GM12878 (cell line): ENCODE data around the gene KCND2. TPM values are rescaled to one million over a fixed set of nuclear protein-coding genes. Genes with fewer than 3 reads are reported as not detected.

Experiments
- ATAC-seq: fragments of 200-7000 bp; cut with Tn5 transposase; 3 replicates; pipeline ENCODE4 v1.9.1; 2020; ENCODE audit warnings: mild to moderate bottlenecking, moderate library complexity
- BruUV-seq: library from RNA; stranded (reverse); fragments of 400-500 nt; replicated peaks from 2 replicates; lab custom pipeline; 2021; lab: Mats Ljungman, UMichigan
- CTCF ChIA-PET: fragments of 300-600 bp; sonication (Branson Sonifier 250); formaldehyde crosslinking; extraction: SDS; loops from one replicate; lab custom pipeline; 2021; ENCODE audit warnings: inconsistent platforms; lab: Yijun Ruan, JAX
- POLR2A ChIA-PET: fragments of 350-600 bp; formaldehyde crosslinking; extraction: SDS; loops from one replicate; lab custom pipeline; 2021; ENCODE audit warnings: inconsistent platforms; lab: Charles Lee
- RAD21 ChIA-PET: fragments of 300-600 bp; sonication (Branson Sonifier 250); formaldehyde crosslinking; loops from one replicate; lab custom pipeline; 2023; ENCODE audit warnings: antibody characterized with exemption; ENCODE audit not compliant: unreplicated experiment; lab: Charles Lee
- SMC1A ChIA-PET: fragments of 300-600 bp; sonication (Branson Sonifier 250); formaldehyde crosslinking; loops from one replicate; lab custom pipeline; 2023; ENCODE audit not compliant: unreplicated experiment, uncharacterized antibody; lab: Charles Lee
- DNase-seq: peaks from one replicate; pipeline ENCODE4 v3.0.0-alpha.2; 2011; ENCODE audit warnings: low read depth, low spot score
- FAIRE-seq: peaks from 3 replicates; lab custom pipeline; 2011; peaks lifted over from hg19 to GRCh38; lab: Jason Lieb, UNC
- H2AFZ ChIP-seq: 2 replicates; pipeline ENCODE4 v1.6.0; 2011; ENCODE audit warnings: low read depth, low read length, control low read depth; ENCODE audit not compliant: control insufficient read depth
- H3K27ac ChIP-seq: 2 replicates; pipeline ENCODE4 v1.5.1; 2011; ENCODE audit warnings: control low read depth; ENCODE audit not compliant: control insufficient read depth, insufficient read depth
- H3K27me3 ChIP-seq, 2 experiments: replicated peaks in 1 of 2; 2 replicates each; pipeline versions ENCODE4 v1.6.0 to v1.6.1; 2011; ENCODE audit warnings: low read length in 1 of 2; ENCODE audit not compliant: control insufficient read depth in 2 of 2, insufficient read depth in 2 of 2
- H3K36me3 ChIP-seq, 2 experiments: 2 replicates each; pipeline ENCODE4 v1.5.1; 2011; ENCODE audit warnings: low read length in 1 of 2; ENCODE audit not compliant: control insufficient read depth in 2 of 2, insufficient read depth in 2 of 2
- H3K4me1 ChIP-seq: 2 replicates; pipeline ENCODE4 v1.6.1; 2011; ENCODE audit warnings: mild to moderate bottlenecking, low read length, moderate library complexity, mixed read lengths; ENCODE audit not compliant: control insufficient read depth, insufficient read depth
- H3K4me2 ChIP-seq: 2 replicates; pipeline ENCODE4 v1.6.0; 2011; ENCODE audit warnings: control low read depth; ENCODE audit not compliant: control insufficient read depth, insufficient read depth
- H3K4me3 ChIP-seq: fragments of 200-600 bp; sonication (generic); 2 replicates; pipeline ENCODE4 v1.5.1; 2016
- H3K79me2 ChIP-seq: 2 replicates; pipeline ENCODE4 v1.6.0; 2011; ENCODE audit warnings: low read length; ENCODE audit not compliant: control insufficient read depth, insufficient read depth
- H3K9ac ChIP-seq: 2 replicates; pipeline ENCODE4 v1.8.0; 2011; ENCODE audit warnings: low read length, control low read depth, mixed read lengths; ENCODE audit not compliant: control insufficient read depth, insufficient read depth
- H3K9me3 ChIP-seq: replicated peaks from 3 replicates; pipeline ENCODE4 v1.5.1; 2011; ENCODE audit warnings: mild to moderate bottlenecking, low read length; ENCODE audit not compliant: control insufficient read depth, insufficient read depth
- H4K20me1 ChIP-seq: 2 replicates; pipeline ENCODE4 v1.6.0; 2011; ENCODE audit not compliant: control insufficient read depth, insufficient read depth
- CEBPB ChIP-seq, 2 experiments: fragments of 150-350 bp in 1 of 2; IDR thresholded peaks; 2 replicates each; pipeline ENCODE4 v1.6.1; 2012 to 2014; ENCODE audit warnings: low read depth in 2 of 2, low read length in 2 of 2, borderline replicate concordance in 1 of 2, inconsistent platforms in 1 of 2
- ESRRA ChIP-seq: IDR thresholded peaks from 2 replicates; pipeline ENCODE4 v1.6.1; 2012; ENCODE audit warnings: mild to moderate bottlenecking, low read length, improper control_type of control experiment
- FOS ChIP-seq: IDR thresholded peaks from 3 replicates; pipeline ENCODE4 v1.6.1; 2011; ENCODE audit warnings: borderline replicate concordance; ENCODE audit not compliant: insufficient read length; ENCODE audit errors: extremely low read depth
- GABPA ChIP-seq: IDR thresholded peaks from 2 replicates; pipeline ENCODE4 v1.6.1; 2014; ENCODE audit warnings: antibody characterized with exemption, low read depth, mild to moderate bottlenecking, inconsistent platforms
- NFXL1 ChIP-seq: fragments of 450-650 bp; IDR thresholded peaks from 2 replicates; pipeline ENCODE4 v1.6.1; 2017; ENCODE audit warnings: antibody characterized with exemption, mild to moderate bottlenecking, borderline replicate concordance
- REST ChIP-seq: IDR thresholded peaks from 2 replicates; pipeline ENCODE4 v1.6.1; 2012; ENCODE audit warnings: mild to moderate bottlenecking, low read depth, low read length
- RFX5 ChIP-seq: IDR thresholded peaks from 2 replicates; pipeline ENCODE4 v1.6.1; 2011; ENCODE audit warnings: low read depth, low read length, improper control_type of control experiment
- USF2 ChIP-seq: IDR thresholded peaks from 2 replicates; pipeline ENCODE4 v1.6.1; 2011; ENCODE audit warnings: low read depth, low read length, improper control_type of control experiment, borderline replicate concordance
- ZNF217 ChIP-seq: fragments of 450-650 bp; IDR thresholded peaks from 2 replicates; pipeline ENCODE4 v1.6.1; 2017; ENCODE audit warnings: antibody characterized with exemption, mild to moderate bottlenecking
- WGBS: methylation state at CpG from one replicate; pipeline ENCODE4 v1.1.6; 2016; ENCODE audit warnings: low lambda C conversion rate; ENCODE audit not compliant: insufficient replicate concordance, insufficient coverage; ENCODE audit errors: missing lambda C conversion rate; 5-methylcytosine and 5-hydroxymethylcytosine counted together
- in situ Hi-C: fragments of 300-500 bp; cut with MboI; formaldehyde crosslinking; loops from 9 replicates; pipeline ENCODE4 v1.14.3; 2018; ENCODE audit warnings: mixed read lengths
- intact Hi-C: fragments of 100-400 bp; cut with micrococcal nuclease; formaldehyde crosslinking; loops from one replicate; pipeline ENCODE4 v1.14.2; 2022; ENCODE audit not compliant: unreplicated experiment
- polyA plus RNA-seq, 11 experiments: library from polyadenylated mRNA; depleted of rRNA in 4 of 11; unstranded in 6 of 11; stranded (reverse) in 5 of 11; fragments of >200 nt; fragmentation: Nextera tagmentation in 4 of 11; fragmentation: Illumina TruSeq in 1 of 11; extraction: Ambion mirVana in 4 of 11; extraction: Trizol in 1 of 11; gene quantifications; 1 replicate in 1 of 11; 2 replicates in 10 of 11; pipeline versions ENCODE4 v1.2.1 to v1.2.3, GENCODE V29; 2011 to 2016; ENCODE audit warnings: inconsistent platforms in 2 of 11, missing spikeins in 2 of 11, low read depth in 1 of 11
- total RNA-seq, 4 experiments: library from RNA; depleted of rRNA in 3 of 4; stranded (reverse); fragments of >200 nt in 3 of 4; fragmentation: Illumina TruSeq in 1 of 4; extraction: Trizol in 1 of 4; gene quantifications; 2 replicates each; pipeline versions ENCODE4 v1.2.1 to v1.2.3, GENCODE V29; 2013 to 2021

The KCND2 gene
- total and polyA plus RNA-seq, 10 of the 15 experiments (the other 5 are each of a cell fraction or from before 2014, with no cell fraction given): 3.6 to 22.3 (median 6.3) TPM

DNA sequence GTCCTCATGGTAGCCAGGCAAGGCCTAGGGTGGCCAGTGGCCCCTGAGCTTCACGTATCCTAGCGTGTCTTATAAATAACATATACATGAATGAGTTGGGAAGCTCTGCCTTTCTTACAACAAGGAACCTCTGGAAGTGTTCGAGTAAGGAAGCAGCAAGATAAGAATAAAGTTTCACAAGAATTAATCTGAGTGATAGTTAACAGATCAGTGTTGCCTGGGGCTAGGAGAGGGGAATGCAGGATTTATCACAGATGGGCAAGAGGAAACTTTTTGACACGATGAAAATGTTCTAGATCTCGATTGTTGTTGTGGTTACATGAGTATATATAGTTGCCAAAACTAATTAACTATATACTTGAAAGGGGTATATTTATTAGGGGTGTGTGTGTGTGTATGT is 510.7 kb downstream of the KCND2 start:
- SMC1A ChIA-PET: interaction anchor here (1.0 to 2.0 kb wide), 3 partner anchors 14 to 164 kb away, joined by 3 to 4 read pairs (median 3); no protein-coding TSS in a partner anchor
- Histone ChIP-seq H3K4me2 (no peak overlapping the region), H3K9ac (no peak overlapping the region), H3K4me3 (no peak overlapping the region), H4K20me1 (no peaks in the 10 kb centered on the region)
- no peak for TF ChIP-seq USF2
- TF ChIP-seq ESRRA: no peak
- no peak for TF ChIP-seq REST
- no peak for TF ChIP-seq FOS
- no peak for TF ChIP-seq GABPA
- TF ChIP-seq NFXL1: no peak
- no peak for TF ChIP-seq CEBPB (IDR thresholded peaks at IDR 0.05; ENCODE audit: borderline replicate concordance in 1 of 2, low read depth in 2 of 2, low read length in 2 of 2)
- TF ChIP-seq RFX5: no peak
- TF ChIP-seq ZNF217: no peak
- TF ChIP-seq, all 136 proteins: peak for 0
- no peaks in the 10 kb centered on the region for H3K4me1 ChIP-seq
- POLR2A ChIA-PET: no interaction called here
- H3K9me3 ChIP-seq: no peaks in the 10 kb centered on the region
- no peaks in the 10 kb centered on the region for H3K79me2 ChIP-seq
- CTCF ChIA-PET: interaction anchor here (0.9 to 4.3 kb wide), 3 partner anchors 10 to 19 kb away, joined by 3 to 32 read pairs (median 3); no protein-coding TSS in a partner anchor
- no TSS peak for BruUV-seq
- H3K36me3 ChIP-seq: peaks cover 0 to 1% of the 10 kb centered on the region in 2 experiments; a peak in 1 of 4 replicates
- in situ Hi-C loops: loop anchor here (25.0 kb wide), 1 partner anchor 1204 kb away; no protein-coding TSS in a partner anchor
- ATAC-seq (no peak), DNase-seq (no peak), FAIRE-seq (no peak)
- intact Hi-C loops: no loop called here
- H3K27ac ChIP-seq: no peak overlapping the region
- RAD21 ChIA-PET: interaction anchor here (0.5 to 1.1 kb wide), 3 partner anchors 9 to 59 kb away, joined by 4 to 6 read pairs (median 5); no protein-coding TSS in a partner anchor
- WGBS: 32% methylated on average over 5 of the region's 5 CpGs
- H3K27me3 ChIP-seq: no peaks in the 10 kb centered on the region
- H2AFZ ChIP-seq: no peak overlapping the region
